Measurements from ENCODE around the gene CAMK1D.
"Not testable (repeated sequence)": the region's sequence is repeated elsewhere in the genome, so short reads cannot be mapped to it uniquely, and the experiment has no call there.

CAMK1D gene

GRCh38 chr10:12470719-12471118, 121.4 kb downstream of the CAMK1D start:
- no peak for DNase-seq

GRCh38 chr10:12471135-12471534, 121.8 kb downstream of the CAMK1D start:
- DNase-seq = no peak

- DNase-seq = no peak
Measured at GRCh38 chr10:12473491-12473890, 124.1 kb downstream of the CAMK1D start.

GRCh38 chr10:12474727-12475412, 125.5 kb downstream of the CAMK1D start:
- no peak for DNase-seq

- no peak for DNase-seq
Measured at GRCh38 chr10:12476656-12477055, 127.3 kb downstream of the CAMK1D start.

GRCh38 chr10:12479437-12479844, 130.1 kb downstream of the CAMK1D start:
- no peak for DNase-seq

- DNase-seq = no peak
Measured at GRCh38 chr10:12479924-12480323, 130.6 kb downstream of the CAMK1D start.

GRCh38 chr10:12480440-12480839, 131.1 kb downstream of the CAMK1D start:
- no peak for DNase-seq

GRCh38 chr10:12481924-12482323, 132.6 kb downstream of the CAMK1D start:
- DNase-seq = no peak

- DNase-seq = no peak
Measured at GRCh38 chr10:12482587-12482986, 133.2 kb downstream of the CAMK1D start.

GRCh38 chr10:12484002-12484918, 134.9 kb downstream of the CAMK1D start:
- DNase-seq = no peak

- DNase-seq = peak; percentile 8 to 36
Measured at GRCh38 chr10:12484941-12485805, 135.8 kb downstream of the CAMK1D start.

- DNase-seq = no peak
Measured at GRCh38 chr10:12487366-12487765, 138.0 kb downstream of the CAMK1D start.

- no peak for DNase-seq
Measured at GRCh38 chr10:12488626-12489025, 139.3 kb downstream of the CAMK1D start.

GRCh38 chr10:12489357-12489756, 140.0 kb downstream of the CAMK1D start:
- DNase-seq = no peak

GRCh38 chr10:12489806-12490205, 140.5 kb downstream of the CAMK1D start:
- DNase-seq = no peak

GRCh38 chr10:12490963-12491362, 141.6 kb downstream of the CAMK1D start:
- DNase-seq = no peak

- no peak for DNase-seq
Measured at GRCh38 chr10:12491491-12491890, 142.1 kb downstream of the CAMK1D start.

GRCh38 chr10:12492016-12492415, 142.7 kb downstream of the CAMK1D start:
- DNase-seq = no peak

GRCh38 chr10:12497046-12497445, 147.7 kb downstream of the CAMK1D start:
- not testable (repeated sequence) for DNase-seq

GRCh38 chr10:12499076-12499986, 150.0 kb downstream of the CAMK1D start:
- DNase-seq = no peak
